OCI-LY3 (cell line): ENCODE results near the gene MGST1.

Source experiments
- H2AFZ ChIP-seq: fragments of 200-600, 300-600 bp; shearing (Covaris generic); 2 replicates; pipeline ENCODE4 v1.6.0; 2014; ENCODE audit warnings: antibody characterized with exemption, low read depth, low read length
- H3K27ac ChIP-seq: fragments of 200-600, 300-600 bp; sonication (generic); 2 replicates; pipeline ENCODE4 v1.5.1; 2014; ENCODE audit warnings: mild to moderate bottlenecking, low read length, moderate library complexity, mixed read lengths
- H3K27me3 ChIP-seq: fragments of 200-600, 300-600 bp; sonication (generic); 2 replicates; pipeline ENCODE4 v1.6.1; 2014; ENCODE audit warnings: low read depth, low read length, mixed read lengths
- H3K36me3 ChIP-seq: fragments of 200-600, 300-600 bp; sonication (generic); replicated peaks from 2 replicates; pipeline ENCODE3; 2014; ENCODE audit warnings: low read depth, low read length, mixed read lengths
- H3K4me1 ChIP-seq: fragments of 300-600, 200-600 bp; sonication (generic); 2 replicates; pipeline ENCODE4 v1.6.1; 2014; ENCODE audit warnings: low read length, mixed read lengths
- H3K4me2 ChIP-seq: fragments of 200-600, 300-600 bp; sonication (generic); 2 replicates; pipeline ENCODE4 v1.6.1; 2014; ENCODE audit warnings: low read length, mixed read lengths
- H3K4me3 ChIP-seq: fragments of 300-600, 200-600 bp; sonication (generic); 2 replicates; pipeline ENCODE4 v1.5.1; 2014; ENCODE audit warnings: antibody characterized with exemption, mild to moderate bottlenecking, low read length, moderate library complexity
- H3K79me2 ChIP-seq: fragments of 300-600, 200-600 bp; shearing (Covaris generic); 2 replicates; pipeline ENCODE4 v1.6.1; 2014; ENCODE audit warnings: mild to moderate bottlenecking, low read length, mixed read lengths
- H3K9ac ChIP-seq: fragments of 300-600, 200-600 bp; shearing (Covaris generic); 2 replicates; pipeline ENCODE4 v1.6.0; 2014; ENCODE audit warnings: mild to moderate bottlenecking, low read length, moderate library complexity
- H3K9me3 ChIP-seq: fragments of 200-600, 300-600 bp; shearing (Covaris generic); 2 replicates; pipeline ENCODE4 v1.6.1; 2014; ENCODE audit warnings: low read length, mixed read lengths; ENCODE audit not compliant: insufficient read depth
- H4K20me1 ChIP-seq: fragments of 200-600, 300-600 bp; sonication (generic); 2 replicates; pipeline ENCODE4 v1.6.1; 2016; ENCODE audit warnings: low read length, mixed read lengths; ENCODE audit not compliant: insufficient read depth
- EZH2phosphoT487 ChIP-seq: fragments of 200-600 bp; shearing (Covaris generic); IDR thresholded peaks from 2 replicates; pipeline ENCODE4 v1.6.1; 2018; ENCODE audit warnings: antibody characterized with exemption, mixed run types, low read depth
- TF ChIP-seq, protein P1 (sequence below): fragments of 200-600, 300-600 bp; sonication (generic); IDR thresholded peaks from 2 replicates; pipeline ENCODE4 v1.5.1; 2014; ENCODE audit warnings: antibody characterized with exemption, low read length, low read depth

Gene MGST1

GRCh38 chr12:16407346-16407745, 59.9 kb downstream of the MGST1 start:
- no peak overlapping the region for H3K4me3 ChIP-seq
- H3K9me3 ChIP-seq: no peaks in the 10 kb centered on the region
- H4K20me1 ChIP-seq: no peaks in the 10 kb centered on the region
- H3K79me2 ChIP-seq: no peaks in the 10 kb centered on the region
- H3K4me2 ChIP-seq: no peak overlapping the region
- no peaks in the 10 kb centered on the region for H3K4me1 ChIP-seq
- TF ChIP-seq, protein P1, sequence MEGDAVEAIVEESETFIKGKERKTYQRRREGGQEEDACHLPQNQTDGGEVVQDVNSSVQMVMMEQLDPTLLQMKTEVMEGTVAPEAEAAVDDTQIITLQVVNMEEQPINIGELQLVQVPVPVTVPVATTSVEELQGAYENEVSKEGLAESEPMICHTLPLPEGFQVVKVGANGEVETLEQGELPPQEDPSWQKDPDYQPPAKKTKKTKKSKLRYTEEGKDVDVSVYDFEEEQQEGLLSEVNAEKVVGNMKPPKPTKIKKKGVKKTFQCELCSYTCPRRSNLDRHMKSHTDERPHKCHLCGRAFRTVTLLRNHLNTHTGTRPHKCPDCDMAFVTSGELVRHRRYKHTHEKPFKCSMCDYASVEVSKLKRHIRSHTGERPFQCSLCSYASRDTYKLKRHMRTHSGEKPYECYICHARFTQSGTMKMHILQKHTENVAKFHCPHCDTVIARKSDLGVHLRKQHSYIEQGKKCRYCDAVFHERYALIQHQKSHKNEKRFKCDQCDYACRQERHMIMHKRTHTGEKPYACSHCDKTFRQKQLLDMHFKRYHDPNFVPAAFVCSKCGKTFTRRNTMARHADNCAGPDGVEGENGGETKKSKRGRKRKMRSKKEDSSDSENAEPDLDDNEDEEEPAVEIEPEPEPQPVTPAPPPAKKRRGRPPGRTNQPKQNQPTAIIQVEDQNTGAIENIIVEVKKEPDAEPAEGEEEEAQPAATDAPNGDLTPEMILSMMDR: no peak
- no peak for TF ChIP-seq EZH2phosphoT487
- H2AFZ ChIP-seq: no peak overlapping the region
- no peak overlapping the region for H3K27ac ChIP-seq
- no peaks in the 10 kb centered on the region for H3K36me3 ChIP-seq
- no peak overlapping the region for H3K9ac ChIP-seq
- H3K27me3 ChIP-seq: no peaks in the 10 kb centered on the region
